GM19193 (cell line): ENCODE results near the gene MTURN.

Experiments used
- POLR2A ChIP-seq: IDR thresholded peaks from 4 replicates; pipeline ENCODE4 v1.6.1; 2011; ENCODE audit not compliant: insufficient read depth, insufficient read length; ENCODE audit errors: extremely low read depth

Gene MTURN

GRCh38 chr7:30199271-30199670 is 64.5 kb downstream of the MTURN start:
- no peak for TF ChIP-seq POLR2A

- TF ChIP-seq POLR2A = no peak
Observed at GRCh38 chr7:30200591-30200990, 65.8 kb downstream of the MTURN start.

GRCh38 chr7:30201161-30201666 is 66.4 kb downstream of the MTURN start:
- TF ChIP-seq POLR2A = no peak

GRCh38 chr7:30201921-30202320 is 67.1 kb downstream of the MTURN start:
- no peak for TF ChIP-seq POLR2A

- TF ChIP-seq POLR2A = no peak
Observed at GRCh38 chr7:30202671-30203070, 67.9 kb downstream of the MTURN start.

GRCh38 chr7:30206491-30206890 is 71.7 kb downstream of the MTURN start:
- no peak for TF ChIP-seq POLR2A

GRCh38 chr7:30206942-30207341 is 72.2 kb downstream of the MTURN start:
- TF ChIP-seq POLR2A = no peak

- no peak for TF ChIP-seq POLR2A
Observed at GRCh38 chr7:30207376-30207775, 72.6 kb downstream of the MTURN start.

- no peak for TF ChIP-seq POLR2A
Observed at GRCh38 chr7:30209951-30210350, 75.2 kb downstream of the MTURN start.
